Measurements from ENCODE around the gene JAKMIP2. TPM values are rescaled to one million over a fixed set of nuclear protein-coding genes. Genes with fewer than 3 reads are reported as not detected.

JAKMIP2 gene
- polyA plus RNA-seq, 1 experiment: not detected

DNA sequence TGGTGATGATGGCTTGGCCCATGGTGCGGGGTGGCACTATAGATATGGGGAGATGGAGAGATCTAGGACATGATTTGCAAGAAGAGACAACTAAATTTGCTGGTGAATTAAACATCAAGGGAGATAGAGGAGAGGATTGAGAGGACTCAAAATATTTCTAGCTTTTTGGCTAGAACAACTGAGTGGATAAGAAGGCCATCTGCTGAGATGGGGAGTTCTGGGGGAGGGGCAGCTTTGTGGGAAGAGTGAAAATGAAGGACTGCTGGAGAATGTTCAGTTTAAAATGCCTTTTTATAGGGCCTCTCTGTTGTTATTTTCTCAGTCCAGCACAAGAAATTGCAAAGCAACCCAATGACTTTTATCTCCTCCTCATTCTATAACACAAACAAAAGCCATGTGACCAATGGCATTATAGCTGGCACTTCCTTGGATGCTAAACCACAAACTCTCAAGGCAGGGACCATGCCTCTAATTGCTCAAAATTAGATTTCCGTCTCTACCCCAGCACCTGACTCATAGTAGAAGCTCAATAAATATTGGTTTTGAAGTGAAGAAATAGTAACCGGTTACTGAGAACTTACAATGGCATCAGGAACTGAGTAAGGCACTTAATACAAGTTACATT, 29.8 kb downstream of the JAKMIP2 start:
- H3K36me3 ChIP-seq (ENCODE audit: control insufficient read depth, insufficient read depth, low read length): no peaks in the 10 kb centered on the region
- ChIA-PET POLR2A (no interaction called here), CTCF (no interaction called here)
- no peak for DNase-seq (ENCODE audit: low read depth)
- TF ChIP-seq, protein P1, sequence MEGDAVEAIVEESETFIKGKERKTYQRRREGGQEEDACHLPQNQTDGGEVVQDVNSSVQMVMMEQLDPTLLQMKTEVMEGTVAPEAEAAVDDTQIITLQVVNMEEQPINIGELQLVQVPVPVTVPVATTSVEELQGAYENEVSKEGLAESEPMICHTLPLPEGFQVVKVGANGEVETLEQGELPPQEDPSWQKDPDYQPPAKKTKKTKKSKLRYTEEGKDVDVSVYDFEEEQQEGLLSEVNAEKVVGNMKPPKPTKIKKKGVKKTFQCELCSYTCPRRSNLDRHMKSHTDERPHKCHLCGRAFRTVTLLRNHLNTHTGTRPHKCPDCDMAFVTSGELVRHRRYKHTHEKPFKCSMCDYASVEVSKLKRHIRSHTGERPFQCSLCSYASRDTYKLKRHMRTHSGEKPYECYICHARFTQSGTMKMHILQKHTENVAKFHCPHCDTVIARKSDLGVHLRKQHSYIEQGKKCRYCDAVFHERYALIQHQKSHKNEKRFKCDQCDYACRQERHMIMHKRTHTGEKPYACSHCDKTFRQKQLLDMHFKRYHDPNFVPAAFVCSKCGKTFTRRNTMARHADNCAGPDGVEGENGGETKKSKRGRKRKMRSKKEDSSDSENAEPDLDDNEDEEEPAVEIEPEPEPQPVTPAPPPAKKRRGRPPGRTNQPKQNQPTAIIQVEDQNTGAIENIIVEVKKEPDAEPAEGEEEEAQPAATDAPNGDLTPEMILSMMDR (IDR thresholded peaks at IDR 0.05; ENCODE audit: insufficient read depth, low read depth, low read length): no peak
- no peak overlapping the region for H3K4me3 ChIP-seq (ENCODE audit: low read depth, low read length)
- no peaks in the 10 kb centered on the region for H3K27me3 ChIP-seq (ENCODE audit: control insufficient read depth, insufficient read depth, low read length)

DNA sequence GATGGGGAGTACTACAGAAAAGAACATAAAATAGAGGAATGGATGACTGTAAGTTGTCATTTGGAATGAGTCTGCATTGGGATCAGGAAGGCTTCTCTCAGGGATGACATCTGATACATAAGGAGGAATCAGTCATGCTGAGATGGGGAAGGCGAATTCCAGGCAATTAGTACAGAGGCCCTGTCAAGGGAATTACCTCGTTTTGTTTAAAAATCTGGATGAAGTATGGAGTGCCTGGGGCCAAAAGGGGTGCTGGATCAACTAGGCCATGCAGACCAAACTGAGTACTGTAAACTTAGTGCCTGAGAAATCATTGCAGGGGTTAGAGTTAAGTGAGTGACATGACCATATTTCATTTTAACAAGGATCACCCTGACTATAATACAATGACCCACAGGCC, 30.5 kb downstream of the JAKMIP2 start:
- H3K36me3 ChIP-seq (ENCODE audit: control insufficient read depth, insufficient read depth, low read length): no peaks in the 10 kb centered on the region
- POLR2A ChIA-PET: no interaction called here
- TF ChIP-seq, protein P1 (IDR thresholded peaks at IDR 0.05; ENCODE audit: insufficient read depth, low read depth, low read length): no peak
- no peaks in the 10 kb centered on the region for H3K27me3 ChIP-seq (ENCODE audit: control insufficient read depth, insufficient read depth, low read length)
- DNase-seq (ENCODE audit: low read depth): no peak
- no peak overlapping the region for H3K4me3 ChIP-seq (ENCODE audit: low read depth, low read length)
- CTCF ChIA-PET: no interaction called here

DNA sequence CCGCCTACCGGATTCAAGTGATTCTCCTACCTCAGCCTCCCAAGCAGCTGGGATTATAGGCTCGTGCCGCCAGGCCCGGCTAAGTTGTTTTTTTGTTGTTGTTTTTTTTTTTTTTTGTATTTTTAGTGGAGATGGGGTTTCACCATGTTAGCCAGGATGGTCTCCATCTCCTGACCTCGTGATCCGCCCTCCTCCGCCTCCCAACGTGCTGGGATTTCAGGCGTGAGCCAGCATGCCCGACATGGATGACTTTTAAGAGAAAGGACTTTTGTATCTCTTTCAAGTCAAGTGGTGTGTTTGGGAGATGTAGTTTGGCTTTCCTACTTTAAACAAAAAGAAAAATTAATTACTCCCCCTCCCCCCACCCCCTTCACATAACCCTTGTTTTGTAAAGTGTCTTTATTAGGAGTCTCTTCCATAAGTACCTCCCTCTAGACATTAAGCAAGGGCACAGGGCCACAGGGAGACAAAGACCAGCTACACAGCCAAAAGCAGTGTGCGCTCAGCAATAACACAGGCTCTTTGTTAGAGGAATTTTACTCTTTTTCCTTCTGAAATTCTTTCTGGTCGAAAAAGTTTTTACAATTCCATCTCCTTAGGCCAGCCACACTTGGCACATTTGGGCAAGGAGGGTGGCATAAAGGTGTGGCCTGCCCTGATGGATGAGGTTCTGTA, 31.2 kb downstream of the JAKMIP2 start:
- Histone ChIP-seq H3K4me3 (ENCODE audit: low read depth, low read length) (no peak overlapping the region), H3K27me3 (ENCODE audit: control insufficient read depth, insufficient read depth, low read length) (no peaks in the 10 kb centered on the region), H3K36me3 (ENCODE audit: control insufficient read depth, insufficient read depth, low read length) (no peaks in the 10 kb centered on the region)
- POLR2A ChIA-PET: no interaction called here
- DNase-seq (ENCODE audit: low read depth): no peak
- TF ChIP-seq, protein P1 (IDR thresholded peaks at IDR 0.05; ENCODE audit: insufficient read depth, low read depth, low read length): no peak
- CTCF ChIA-PET: no interaction called here

DNA sequence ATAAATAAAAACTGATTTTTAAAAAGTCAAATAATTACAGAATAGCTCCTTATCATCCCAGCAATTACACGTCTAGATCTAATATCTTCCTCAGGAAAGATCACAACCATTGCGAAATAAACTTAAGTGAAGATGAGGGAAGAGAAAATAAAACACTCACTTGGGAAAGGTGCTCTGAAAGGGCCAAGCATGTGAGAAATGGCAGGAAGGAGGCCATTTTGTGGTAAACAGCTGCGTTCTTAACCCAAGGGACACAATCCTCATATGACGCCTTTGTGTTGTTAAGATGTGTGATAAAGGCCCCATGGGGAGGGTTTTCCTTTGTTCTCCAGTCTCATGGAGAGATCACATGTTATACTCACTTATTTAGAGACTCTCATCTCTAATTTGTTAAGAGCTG, 32.5 kb downstream of the JAKMIP2 start:
- CTCF ChIA-PET: no interaction called here
- H3K4me3 ChIP-seq (ENCODE audit: low read depth, low read length): no peak overlapping the region
- no peaks in the 10 kb centered on the region for H3K36me3 ChIP-seq (ENCODE audit: control insufficient read depth, insufficient read depth, low read length)
- no peak for DNase-seq (ENCODE audit: low read depth)
- H3K27me3 ChIP-seq (ENCODE audit: control insufficient read depth, insufficient read depth, low read length): no peaks in the 10 kb centered on the region
- TF ChIP-seq, protein P1 (IDR thresholded peaks at IDR 0.05; ENCODE audit: insufficient read depth, low read depth, low read length): no peak
- POLR2A ChIA-PET: no interaction called here

DNA sequence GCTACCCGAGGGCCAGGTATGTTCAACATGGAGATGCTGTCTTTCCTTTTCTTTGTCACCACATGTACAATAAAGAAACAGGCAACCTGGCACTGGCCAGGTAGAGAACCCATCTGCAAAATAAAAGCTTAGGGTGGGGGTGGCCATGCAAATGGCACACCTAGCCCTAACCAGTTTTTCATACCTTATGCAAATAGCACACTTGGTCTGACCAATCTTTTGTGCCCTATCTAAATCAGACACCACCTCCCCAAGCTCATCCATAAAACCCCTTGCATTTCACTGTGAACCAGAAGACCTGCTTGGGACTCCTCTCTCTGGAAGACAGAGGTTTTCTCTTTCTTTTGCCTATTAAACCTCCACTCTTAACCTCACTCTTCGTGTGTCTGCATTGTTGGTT, 33.9 kb downstream of the JAKMIP2 start:
- CTCF ChIA-PET: interaction anchor here (1.2 kb wide), 1 partner anchor 10 kb away, joined by 3 read pairs; no protein-coding TSS in a partner anchor
- POLR2A ChIA-PET: no interaction called here
- no peak for DNase-seq (ENCODE audit: low read depth)
- Histone ChIP-seq H3K36me3 (ENCODE audit: control insufficient read depth, insufficient read depth, low read length) (no peaks in the 10 kb centered on the region), H3K4me3 (ENCODE audit: low read depth, low read length) (no peak overlapping the region), H3K27me3 (ENCODE audit: control insufficient read depth, insufficient read depth, low read length) (no peaks in the 10 kb centered on the region)
- TF ChIP-seq, protein P1 (IDR thresholded peaks at IDR 0.05; ENCODE audit: insufficient read depth, low read depth, low read length): no peak

All from BJ (cell line).